ENCODE data around the gene IL22RA2. TPM values are rescaled to one million over a fixed set of nuclear protein-coding genes. Genes with fewer than 3 reads are reported as not detected.

Gene IL22RA2
- total RNA-seq, 1 experiment from 2014 or later: not detected

DNA sequence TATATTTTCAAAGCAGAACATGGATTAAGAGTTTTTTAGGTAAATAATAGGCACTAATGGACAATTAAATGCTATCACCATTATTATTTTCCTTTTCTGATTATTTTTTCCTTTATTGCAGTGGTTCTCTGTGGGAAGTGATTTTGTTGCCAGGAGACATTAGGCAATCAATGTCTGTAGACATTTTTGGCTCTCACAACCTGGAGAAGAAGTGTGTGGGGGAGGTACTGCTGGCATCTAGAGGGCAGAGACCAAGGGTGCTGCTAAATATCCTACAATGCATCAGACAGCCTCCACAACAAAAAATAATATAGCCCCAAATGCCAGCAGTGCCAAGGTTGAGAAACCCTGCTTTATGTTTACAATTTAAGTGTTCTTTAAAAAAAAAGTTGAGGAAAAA, 37.5 kb upstream of the IL22RA2 start:
- Histone ChIP-seq H3K9me3 (ENCODE audit: control insufficient read depth, low read depth, low read length) (peaks cover 11% of the 10 kb centered on the region), H3K4me2 (ENCODE audit: insufficient read depth, insufficient read length, low read length) (no peak overlapping the region), H2BK15ac (ENCODE audit: low read depth, low read length) (no peak overlapping the region), H3K9ac (ENCODE audit: extremely low read depth, insufficient read length, low read length) (no peak overlapping the region), H3K79me2 (ENCODE audit: insufficient read depth, low read length) (peaks cover 7% of the 10 kb centered on the region; the same call in 1 of the 2 replicates), H3K4ac (ENCODE audit: low read depth, low read length) (no peak overlapping the region), H3K79me1 (ENCODE audit: insufficient read depth, low read depth, low read length, poor library complexity, severe bottlenecking) (peaks cover 4% of the 10 kb centered on the region), H2BK20ac (ENCODE audit: low read depth, low read length, poor library complexity, severe bottlenecking) (no peak overlapping the region), H4K5ac (ENCODE audit: insufficient read length, low read depth, low read length) (no peak overlapping the region), H2BK5ac (ENCODE audit: insufficient read length, low read length) (no peak overlapping the region), H3K27me3 (ENCODE audit: insufficient read depth, low read length) (no peaks in the 10 kb centered on the region), H3K23me2 (ENCODE audit: insufficient read length, low read depth, low read length, poor library complexity, severe bottlenecking) (no peaks in the 10 kb centered on the region), H4K20me1 (ENCODE audit: control insufficient read depth, insufficient read depth, insufficient read length) (no peaks in the 10 kb centered on the region), H4K8ac (replicated peaks; ENCODE audit: insufficient read length, low read depth, low read length) (no peak overlapping the region), H2BK120ac (ENCODE audit: low read depth, low read length, poor library complexity, severe bottlenecking) (no peak overlapping the region), H3K23ac (ENCODE audit: insufficient read length, low read depth, low read length) (no peak overlapping the region), H3K56ac (ENCODE audit: insufficient read length, low read depth, low read length) (no peak overlapping the region), H3K4me1 (ENCODE audit: insufficient read depth, low read length) (no peaks in the 10 kb centered on the region), H2BK12ac (ENCODE audit: insufficient read length, low read depth, low read length) (no peak overlapping the region), H4K91ac (ENCODE audit: insufficient read length, low read depth, low read length) (no peak overlapping the region), H2AK5ac (ENCODE audit: insufficient read length, low read length) (no peak overlapping the region), H3K27ac (ENCODE audit: insufficient read length, low read depth, low read length) (no peak overlapping the region), H3K18ac (ENCODE audit: insufficient read length, low read depth, low read length) (no peak overlapping the region), H3T11ph (ENCODE audit: low read length) (no peak overlapping the region), H3K14ac (ENCODE audit: insufficient read depth, low read length) (no peak overlapping the region), H2AFZ (ENCODE audit: low read length) (no peak overlapping the region)
- DNase-seq: no peak
- TF ChIP-seq, protein P1, sequence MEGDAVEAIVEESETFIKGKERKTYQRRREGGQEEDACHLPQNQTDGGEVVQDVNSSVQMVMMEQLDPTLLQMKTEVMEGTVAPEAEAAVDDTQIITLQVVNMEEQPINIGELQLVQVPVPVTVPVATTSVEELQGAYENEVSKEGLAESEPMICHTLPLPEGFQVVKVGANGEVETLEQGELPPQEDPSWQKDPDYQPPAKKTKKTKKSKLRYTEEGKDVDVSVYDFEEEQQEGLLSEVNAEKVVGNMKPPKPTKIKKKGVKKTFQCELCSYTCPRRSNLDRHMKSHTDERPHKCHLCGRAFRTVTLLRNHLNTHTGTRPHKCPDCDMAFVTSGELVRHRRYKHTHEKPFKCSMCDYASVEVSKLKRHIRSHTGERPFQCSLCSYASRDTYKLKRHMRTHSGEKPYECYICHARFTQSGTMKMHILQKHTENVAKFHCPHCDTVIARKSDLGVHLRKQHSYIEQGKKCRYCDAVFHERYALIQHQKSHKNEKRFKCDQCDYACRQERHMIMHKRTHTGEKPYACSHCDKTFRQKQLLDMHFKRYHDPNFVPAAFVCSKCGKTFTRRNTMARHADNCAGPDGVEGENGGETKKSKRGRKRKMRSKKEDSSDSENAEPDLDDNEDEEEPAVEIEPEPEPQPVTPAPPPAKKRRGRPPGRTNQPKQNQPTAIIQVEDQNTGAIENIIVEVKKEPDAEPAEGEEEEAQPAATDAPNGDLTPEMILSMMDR (conservative IDR thresholded peaks at IDR 0.05): no peak
- Mint-ChIP-seq H3K27me3 (ENCODE audit: low read depth) (no peaks in the 10 kb centered on the region), H3K9me3 (peaks cover 40 to 49% of the 10 kb centered on the region in 2 experiments), H3K27ac (no peak overlapping the region), H3K4me3 (no peak overlapping the region), H3K36me3 (ENCODE audit: insufficient read depth in 1 of 3, low read depth in 3 of 3) (peaks cover 59 to 84% (median 65%) of the 10 kb centered on the region in 3 experiments), H3K4me1 (peaks cover 0 to 5% of the 10 kb centered on the region in 2 experiments; a peak in 2 of 4 replicates)
